Esophagus (tissue), 2 donors: ENCODE results near the gene KCNT2. TPM values are rescaled to one million over a fixed set of nuclear protein-coding genes. Genes with fewer than 3 reads are reported as not detected.

Experiments used
- H3K27ac ChIP-seq, 2 donors: one replicate each; pipeline ENCODE4 v1.5.1; 2013; ENCODE audit warnings: low read depth in 2 of 2, mild to moderate bottlenecking in 2 of 2, inconsistent platforms in 1 of 2, low read length in 1 of 2, moderate library complexity in 1 of 2
- H3K27me3 ChIP-seq, 2 donors: one replicate each; pipeline ENCODE4 v1.6.1; 2013; ENCODE audit warnings: low read length in 2 of 2, control low read depth in 1 of 2, mild to moderate bottlenecking in 1 of 2; ENCODE audit not compliant: insufficient read depth in 2 of 2, control insufficient read depth in 1 of 2
- H3K36me3 ChIP-seq, 2 donors: one replicate each; pipeline ENCODE4 v1.6.1; 2013; ENCODE audit warnings: low read length in 1 of 2; ENCODE audit not compliant: control insufficient read depth in 2 of 2, insufficient read depth in 2 of 2
- H3K4me1 ChIP-seq, 2 donors: one replicate each; pipeline ENCODE4 v1.6.1; 2013; ENCODE audit warnings: low read length in 1 of 2; ENCODE audit not compliant: control insufficient read depth in 2 of 2, insufficient read depth in 2 of 2
- H3K4me3 ChIP-seq, 2 donors: one replicate each; pipeline ENCODE4 v1.5.1; 2013; ENCODE audit warnings: low read length in 2 of 2, mild to moderate bottlenecking in 2 of 2, low read depth in 1 of 2, moderate library complexity in 1 of 2
- H3K9me3 ChIP-seq, 2 donors: one replicate each; pipeline ENCODE4 v1.6.1; 2013; ENCODE audit warnings: mild to moderate bottlenecking in 2 of 2, low read depth in 1 of 2, low read length in 1 of 2, moderate library complexity in 1 of 2; ENCODE audit not compliant: control insufficient read depth in 2 of 2, insufficient read depth in 1 of 2
- WGBS, 2 donors: extraction: QIAGEN DNeasy Blood & Tissue Kit; methylation state at CpG; one replicate each; pipeline ENCODE4 v1.1.7; 2013; 5-methylcytosine and 5-hydroxymethylcytosine counted together
- polyA plus RNA-seq, 2 donors: library from polyadenylated mRNA; stranded (reverse); fragments of 200-250 nt; gene quantifications; one replicate each; pipeline ENCODE4 v1.2.3, GENCODE V29; 2013
- donor health status: healthy with polysubstance abuse.
- donor health status: Bipolar disorder and iron deficiency.

Gene KCNT2
- polyA plus RNA-seq, 2 donors = 0.22 to 0.49 TPM

GRCh38 chr1:196466166-196466565, 142.1 kb downstream of the KCNT2 start:
- Histone ChIP-seq H3K9me3 (no peaks in the 10 kb centered on the region), H3K27ac (no peak overlapping the region), H3K36me3 (no peaks in the 10 kb centered on the region), H3K4me1 (no peaks in the 10 kb centered on the region), H3K27me3 (no peaks in the 10 kb centered on the region), H3K4me3 (no peak overlapping the region)
- 42 to 51% methylated on average over 2 of the region's 2 CpGs for WGBS, 2 donors

- Histone ChIP-seq H3K27ac (no peak overlapping the region), H3K27me3 (no peaks in the 10 kb centered on the region), H3K9me3 (no peaks in the 10 kb centered on the region), H3K4me3 (no peak overlapping the region), H3K36me3 (no peaks in the 10 kb centered on the region), H3K4me1 (no peaks in the 10 kb centered on the region)
- 60 to 67% methylated on average over 1 of the region's 1 CpG for WGBS, 2 donors
Measured at GRCh38 chr1:196464480-196464941, 143.7 kb downstream of the KCNT2 start.

GRCh38 chr1:196462086-196462485, 146.2 kb downstream of the KCNT2 start:
- Histone ChIP-seq H3K4me1 (no peaks in the 10 kb centered on the region), H3K27me3 (no peaks in the 10 kb centered on the region), H3K36me3 (no peaks in the 10 kb centered on the region), H3K4me3 (no peak overlapping the region), H3K27ac (no peak overlapping the region), H3K9me3 (no peaks in the 10 kb centered on the region)
- 95 to 96% methylated on average over 2 of the region's 2 CpGs for WGBS, 2 donors

GRCh38 chr1:196461521-196461920, 146.7 kb downstream of the KCNT2 start:
- no peak overlapping the region for H3K27ac ChIP-seq
- H3K4me3 ChIP-seq = no peak overlapping the region
- H3K9me3 ChIP-seq = no peaks in the 10 kb centered on the region
- no peaks in the 10 kb centered on the region for H3K36me3 ChIP-seq
- no peaks in the 10 kb centered on the region for H3K27me3 ChIP-seq
- 71 to 73% methylated on average over 3 of the region's 3 CpGs for WGBS, 2 donors
- H3K4me1 ChIP-seq = no peaks in the 10 kb centered on the region

GRCh38 chr1:196459383-196459782, 148.9 kb downstream of the KCNT2 start:
- Histone ChIP-seq H3K27ac (no peak overlapping the region), H3K36me3 (no peaks in the 10 kb centered on the region), H3K4me3 (no peak overlapping the region), H3K27me3 (no peaks in the 10 kb centered on the region), H3K4me1 (no peaks in the 10 kb centered on the region), H3K9me3 (no peaks in the 10 kb centered on the region)
- WGBS, 2 donors = 67 to 81% methylated on average over 1 of the region's 1 CpG

- Histone ChIP-seq H3K9me3 (no peaks in the 10 kb centered on the region), H3K27ac (no peak overlapping the region), H3K4me3 (no peak overlapping the region), H3K4me1 (no peaks in the 10 kb centered on the region), H3K27me3 (no peaks in the 10 kb centered on the region), H3K36me3 (no peaks in the 10 kb centered on the region)
- WGBS, 2 donors = 92 to 93% methylated on average over 2 of the region's 2 CpGs
Measured at GRCh38 chr1:196454792-196455191, 153.4 kb downstream of the KCNT2 start.

- H3K9me3 ChIP-seq = no peaks in the 10 kb centered on the region
- WGBS, 2 donors = 90 to 94% methylated on average over 5 of the region's 5 CpGs
- no peaks in the 10 kb centered on the region for H3K36me3 ChIP-seq
- no peak overlapping the region for H3K4me3 ChIP-seq
- no peak overlapping the region for H3K27ac ChIP-seq
- no peaks in the 10 kb centered on the region for H3K27me3 ChIP-seq
- no peaks in the 10 kb centered on the region for H3K4me1 ChIP-seq
Measured at GRCh38 chr1:196451103-196451502, 157.1 kb downstream of the KCNT2 start.

- Histone ChIP-seq H3K27me3 (no peaks in the 10 kb centered on the region), H3K4me3 (no peak overlapping the region), H3K9me3 (no peaks in the 10 kb centered on the region), H3K4me1 (no peaks in the 10 kb centered on the region), H3K27ac (no peak overlapping the region), H3K36me3 (no peaks in the 10 kb centered on the region)
- WGBS, 2 donors = 56 to 60% methylated on average over 4 of the region's 4 CpGs
Measured at GRCh38 chr1:196450143-196451095, 157.8 kb downstream of the KCNT2 start.

GRCh38 chr1:196449460-196449859, 158.8 kb downstream of the KCNT2 start:
- Histone ChIP-seq H3K4me3 (no peak overlapping the region), H3K4me1 (no peaks in the 10 kb centered on the region), H3K27me3 (no peaks in the 10 kb centered on the region), H3K27ac (no peak overlapping the region), H3K36me3 (no peaks in the 10 kb centered on the region), H3K9me3 (no peaks in the 10 kb centered on the region)

GRCh38 chr1:196445775-196446174, 162.5 kb downstream of the KCNT2 start:
- H3K27ac ChIP-seq = no peak overlapping the region
- WGBS, 2 donors = 87 to 96% methylated on average over 1 of the region's 1 CpG

More at GRCh38 chr1:196445775-196446174, 162.5 kb downstream of the KCNT2 start:
- Histone ChIP-seq H3K36me3 (no peaks in the 10 kb centered on the region), H3K4me1 (no peaks in the 10 kb centered on the region), H3K4me3 (no peak overlapping the region), H3K27me3 (no peaks in the 10 kb centered on the region), H3K9me3 (no peaks in the 10 kb centered on the region)
